TTC549 (cell line): ENCODE results near the gene GSG1L.

Experiments
- FAIRE-seq: peaks from 2 replicates; lab custom pipeline; 2012; peaks lifted over from hg19 to GRCh38; lab: Jason Lieb, UNC

The GSG1L gene

GRCh38 chr16:27818246-27818645 lies 245.3 kb downstream of the GSG1L start:
- FAIRE-seq = no peak

- FAIRE-seq = no peak
Observed at GRCh38 chr16:27817038-27817437, 246.5 kb downstream of the GSG1L start.

- FAIRE-seq = no peak
Observed at GRCh38 chr16:27816561-27816960, 247.0 kb downstream of the GSG1L start.

GRCh38 chr16:27813591-27813990 lies 249.9 kb downstream of the GSG1L start:
- FAIRE-seq = no peak

- no peak for FAIRE-seq
Observed at GRCh38 chr16:27811881-27812280, 251.6 kb downstream of the GSG1L start.

GRCh38 chr16:27806986-27807385 lies 256.5 kb downstream of the GSG1L start:
- no peak for FAIRE-seq

- FAIRE-seq = no peak
Observed at GRCh38 chr16:27806388-27806787, 257.1 kb downstream of the GSG1L start.

- FAIRE-seq = no peak
Observed at GRCh38 chr16:27805828-27806351, 257.6 kb downstream of the GSG1L start.

GRCh38 chr16:27803775-27804549 lies 259.6 kb downstream of the GSG1L start:
- no peak for FAIRE-seq

GRCh38 chr16:27802664-27803439 lies 260.7 kb downstream of the GSG1L start:
- FAIRE-seq = no peak

GRCh38 chr16:27801289-27801945 lies 262.1 kb downstream of the GSG1L start:
- no peak for FAIRE-seq

- FAIRE-seq = no peak
Observed at GRCh38 chr16:27800817-27801216, 262.7 kb downstream of the GSG1L start.

GRCh38 chr16:27799896-27800295 lies 263.6 kb downstream of the GSG1L start:
- FAIRE-seq = no peak

GRCh38 chr16:27798241-27798640 lies 265.3 kb downstream of the GSG1L start:
- FAIRE-seq = no peak

GRCh38 chr16:27795992-27796614 lies 267.4 kb downstream of the GSG1L start:
- no peak for FAIRE-seq

GRCh38 chr16:27793249-27793622 lies 270.3 kb downstream of the GSG1L start:
- FAIRE-seq = no peak

GRCh38 chr16:27792486-27793248 lies 270.8 kb downstream of the GSG1L start:
- no peak for FAIRE-seq

- FAIRE-seq = no peak
Observed at GRCh38 chr16:27791404-27791719, 272.2 kb downstream of the GSG1L start.

- no peak for FAIRE-seq
Observed at GRCh38 chr16:27790546-27791403, 272.7 kb downstream of the GSG1L start.

- no peak for FAIRE-seq
Observed at GRCh38 chr16:27789595-27790241, 273.8 kb downstream of the GSG1L start.
